IPS-11a (cell line): ENCODE data around the gene SERPING1.
A peak's percentile ranks its signal among the peaks of the same experiment; 100 is the strongest.

Source experiments
- H3K4me3 ChIP-seq: one replicate; pipeline ENCODE4 v1.5.1; 2013; ENCODE audit warnings: low read depth, low read length, control low read depth

Gene SERPING1

GRCh38 chr11:57635246-57635645, 37.8 kb downstream of the SERPING1 start:
- H3K4me3 ChIP-seq, result no peak overlapping the region

- peak overlapping the region; percentile 25 for H3K4me3 ChIP-seq
Observed at GRCh38 chr11:57637626-57638004, 40.1 kb downstream of the SERPING1 start.

- peak overlapping the region; percentile 99 for H3K4me3 ChIP-seq
Observed at GRCh38 chr11:57638005-57638781, 40.7 kb downstream of the SERPING1 start.

- peak overlapping the region; percentile 99 for H3K4me3 ChIP-seq
Observed at GRCh38 chr11:57638811-57639320, 41.4 kb downstream of the SERPING1 start.

GRCh38 chr11:57639321-57640067, 42.0 kb downstream of the SERPING1 start:
- H3K4me3 ChIP-seq, result peak overlapping the region; percentile 99

- peak overlapping the region; percentile 59 for H3K4me3 ChIP-seq
Observed at GRCh38 chr11:57640068-57640800, 42.7 kb downstream of the SERPING1 start.

- H3K4me3 ChIP-seq, result no peak overlapping the region
Observed at GRCh38 chr11:57641011-57641807, 43.7 kb downstream of the SERPING1 start.

GRCh38 chr11:57643802-57644201, 46.3 kb downstream of the SERPING1 start:
- no peak overlapping the region for H3K4me3 ChIP-seq

- no peak overlapping the region for H3K4me3 ChIP-seq
Observed at GRCh38 chr11:57644748-57645688, 47.5 kb downstream of the SERPING1 start.

- no peak overlapping the region for H3K4me3 ChIP-seq
Observed at GRCh38 chr11:57645689-57646085, 48.2 kb downstream of the SERPING1 start.

GRCh38 chr11:57646194-57646798, 48.8 kb downstream of the SERPING1 start:
- no peak overlapping the region for H3K4me3 ChIP-seq

GRCh38 chr11:57646799-57647303, 49.4 kb downstream of the SERPING1 start:
- H3K4me3 ChIP-seq, result no peak overlapping the region

GRCh38 chr11:57647372-57647771, 49.9 kb downstream of the SERPING1 start:
- no peak overlapping the region for H3K4me3 ChIP-seq

GRCh38 chr11:57647960-57648800, 50.7 kb downstream of the SERPING1 start:
- H3K4me3 ChIP-seq, result peak overlapping the region; percentile 25

GRCh38 chr11:57648801-57649735, 51.6 kb downstream of the SERPING1 start:
- H3K4me3 ChIP-seq, result peak overlapping the region; percentile 36

GRCh38 chr11:57649826-57650738, 52.6 kb downstream of the SERPING1 start, which contains the start of gene YPEL4:
Gene YPEL4, minus strand, starts transcription at chr11:57649912. Its CDS starts 2,805 bp downstream, at chr11:57647107.
- H3K4me3 ChIP-seq, result peak within 1 kb of the TSS; percentile 36
